HEK293 (cell line): ENCODE data around the gene POLR1H.

Experiments
- CTCF ChIA-PET: fragments of 350-600 bp; formaldehyde crosslinking; extraction: SDS; loops from one replicate; lab custom pipeline; 2021; ENCODE audit warnings: antibody characterized with exemption; lab: Yijun Ruan, JAX
- POLR2A ChIA-PET: fragments of 300-600 bp; formaldehyde crosslinking; extraction: SDS; loops from one replicate; lab custom pipeline; 2020; ENCODE audit warnings: antibody characterized with exemption, inconsistent platforms; lab: Yijun Ruan, JAX
- H3K27ac ChIP-seq: fragments of 200-500 bp; sonication (Bioruptor generic); 2 replicates; pipeline ENCODE4 v1.5.1; 2014; ENCODE audit warnings: low read depth, low read length, control low read depth, inconsistent platforms; ENCODE audit errors: extremely low read depth
- H3K36me3 ChIP-seq, 2 experiments: fragments of 200-500 bp in 1 of 2; sonication (Bioruptor generic) in 1 of 2; 1 replicate in 1 of 2; 2 replicates in 1 of 2; pipeline ENCODE4 v1.5.1; 2014 to 2017; ENCODE audit warnings: inconsistent platforms in 2 of 2, low read length in 2 of 2; ENCODE audit not compliant: control insufficient read depth in 2 of 2, insufficient read depth in 1 of 2
- H3K4me1 ChIP-seq: fragments of 200-500 bp; sonication (Bioruptor generic); 2 replicates; pipeline ENCODE4 v1.5.1; 2014; ENCODE audit warnings: mild to moderate bottlenecking, low read length, inconsistent platforms; ENCODE audit not compliant: control insufficient read depth, insufficient read depth
- H3K4me3 ChIP-seq: 2 replicates; pipeline ENCODE4 v1.5.1; 2011; ENCODE audit warnings: low read depth, mild to moderate bottlenecking, control low read depth, low read length, moderate library complexity
- H3K9me3 ChIP-seq: fragments of 200-500 bp; sonication (Bioruptor generic); 2 replicates; pipeline ENCODE4 v1.5.1; 2014; ENCODE audit warnings: low read depth, low read length, inconsistent platforms; ENCODE audit not compliant: control insufficient read depth, insufficient read depth
- GFI1B ChIP-seq: fragments of 450-650 bp; formaldehyde crosslinking; IDR thresholded peaks from 2 replicates; pipeline ENCODE4 v1.5.1; 2016; ENCODE audit warnings: missing biosample characterization, missing genetic modification characterization
- OVOL3 ChIP-seq: fragments of 450-650 bp; formaldehyde crosslinking; IDR thresholded peaks from 2 replicates; pipeline ENCODE4 v1.5.1; 2016; ENCODE audit warnings: missing biosample characterization, missing genetic modification characterization
- WT1 ChIP-seq: fragments of 450-650 bp; formaldehyde crosslinking; IDR thresholded peaks from 2 replicates; pipeline ENCODE4 v1.5.1; 2016; ENCODE audit warnings: missing biosample characterization, missing genetic modification characterization
- ZIC2 ChIP-seq: fragments of 450-650 bp; formaldehyde crosslinking; IDR thresholded peaks from 2 replicates; pipeline ENCODE4 v1.5.1; 2016; ENCODE audit warnings: missing biosample characterization, missing genetic modification characterization
- ZNF114 ChIP-seq: fragments of 450-650 bp; formaldehyde crosslinking; IDR thresholded peaks from 2 replicates; pipeline ENCODE4 v1.5.0; 2017; ENCODE audit warnings: missing biosample characterization, missing genetic modification characterization
- ZNF132 ChIP-seq: fragments of 450-650 bp; formaldehyde crosslinking; IDR thresholded peaks from 2 replicates; pipeline ENCODE4 v1.5.1; 2017; ENCODE audit warnings: missing biosample characterization, missing genetic modification characterization, borderline replicate concordance
- ZNF157 ChIP-seq: fragments of 450-650 bp; formaldehyde crosslinking; IDR thresholded peaks from 2 replicates; pipeline ENCODE4 v1.5.1; 2016; ENCODE audit warnings: missing biosample characterization, missing genetic modification characterization
- ZNF174 ChIP-seq: fragments of 450-650 bp; formaldehyde crosslinking; IDR thresholded peaks from 2 replicates; pipeline ENCODE4 v1.5.0; 2017; ENCODE audit warnings: missing biosample characterization, mild to moderate bottlenecking, missing genetic modification characterization
- ZNF175 ChIP-seq: fragments of 450-650 bp; formaldehyde crosslinking; IDR thresholded peaks from 2 replicates; pipeline ENCODE4 v1.5.1; 2016; ENCODE audit warnings: missing biosample characterization, missing genetic modification characterization
- ZNF341 ChIP-seq: fragments of 450-650 bp; formaldehyde crosslinking; IDR thresholded peaks from 2 replicates; pipeline ENCODE4; 2016; ENCODE audit warnings: low read depth, missing biosample characterization, missing genetic modification characterization
- ZNF366 ChIP-seq: fragments of 450-650 bp; formaldehyde crosslinking; conservative IDR thresholded peaks from 2 replicates; pipeline ENCODE4 v1.5.1; 2016; ENCODE audit warnings: missing biosample characterization, missing genetic modification characterization
- ZNF560 ChIP-seq: fragments of 450-650 bp; formaldehyde crosslinking; IDR thresholded peaks from 2 replicates; pipeline ENCODE4 v1.5.1; 2017; ENCODE audit warnings: missing biosample characterization, missing genetic modification characterization, borderline replicate concordance
- ZNF664 ChIP-seq: fragments of 450-650 bp; formaldehyde crosslinking; IDR thresholded peaks from 2 replicates; pipeline ENCODE4 v1.5.1; 2016; ENCODE audit warnings: missing biosample characterization, missing genetic modification characterization
- TF ChIP-seq, protein P1 (sequence below): fragments of 450-650 bp; formaldehyde crosslinking; IDR thresholded peaks from 2 replicates; pipeline ENCODE4 v1.5.1; 2016; ENCODE audit warnings: missing biosample characterization, missing genetic modification characterization
- TF ChIP-seq, protein P2 (sequence below): fragments of 450-650 bp; formaldehyde crosslinking; IDR thresholded peaks from 2 replicates; pipeline ENCODE4 v1.5.1; 2016; ENCODE audit warnings: missing biosample characterization, missing genetic modification characterization
- TF ChIP-seq, protein P3 (sequence below): fragments of 450-650 bp; formaldehyde crosslinking; IDR thresholded peaks from 2 replicates; pipeline ENCODE4 v1.5.1; 2016; ENCODE audit warnings: missing biosample characterization, missing genetic modification characterization
- TF ChIP-seq, protein P4 (sequence below): fragments of 450-650 bp; formaldehyde crosslinking; IDR thresholded peaks from 2 replicates; pipeline ENCODE4 v1.5.1; 2016; ENCODE audit warnings: missing biosample characterization, missing genetic modification characterization
- TF ChIP-seq, protein P5 (sequence below): fragments of 450-650 bp; formaldehyde crosslinking; IDR thresholded peaks from 2 replicates; pipeline ENCODE4 v1.5.1; 2016; ENCODE audit warnings: missing biosample characterization, missing genetic modification characterization

Gene POLR1H

DNA sequence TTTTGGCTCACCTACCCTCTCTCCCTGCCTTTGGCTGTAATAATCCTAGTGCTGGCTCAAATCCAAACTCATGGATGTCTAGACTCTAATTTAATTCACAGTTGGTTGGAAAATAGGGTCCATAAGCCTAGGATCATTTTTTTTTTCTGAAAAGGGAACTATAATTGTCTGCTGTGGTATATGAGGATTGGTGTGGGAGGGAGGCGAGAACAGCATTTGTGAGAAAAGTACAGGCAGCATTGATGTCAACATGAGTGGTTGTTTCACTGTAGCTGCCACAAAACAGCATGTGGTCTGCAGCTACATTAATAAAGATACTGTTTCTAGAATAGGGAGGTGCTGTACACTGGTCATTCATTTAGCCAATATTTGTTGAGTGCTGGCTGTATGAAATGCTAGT is 18.6 kb upstream of the POLR1H start:
- POLR2A ChIA-PET = interaction anchor here (1.9 kb wide), 1 partner anchor 18 kb away, joined by 9 read pairs; the partner anchor contains the start of gene POLR1H
- H3K36me3 ChIP-seq = no peaks in the 10 kb centered on the region
- TF ChIP-seq OVOL3 (tag by site-specific recombination) = no peak
- TF ChIP-seq, protein P1, sequence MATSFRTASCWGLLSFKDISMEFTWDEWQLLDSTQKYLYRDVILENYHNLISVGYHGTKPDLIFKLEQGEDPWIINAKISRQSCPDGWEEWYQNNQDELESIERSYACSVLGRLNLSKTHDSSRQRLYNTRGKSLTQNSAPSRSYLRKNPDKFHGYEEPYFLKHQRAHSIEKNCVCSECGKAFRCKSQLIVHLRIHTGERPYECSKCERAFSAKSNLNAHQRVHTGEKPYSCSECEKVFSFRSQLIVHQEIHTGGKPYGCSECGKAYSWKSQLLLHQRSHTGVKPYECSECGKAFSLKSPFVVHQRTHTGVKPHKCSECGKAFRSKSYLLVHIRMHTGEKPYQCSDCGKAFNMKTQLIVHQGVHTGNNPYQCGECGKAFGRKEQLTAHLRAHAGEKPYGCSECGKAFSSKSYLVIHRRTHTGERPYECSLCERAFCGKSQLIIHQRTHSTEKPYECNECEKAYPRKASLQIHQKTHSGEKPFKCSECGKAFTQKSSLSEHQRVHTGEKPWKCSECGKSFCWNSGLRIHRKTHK = no peak
- no peak for TF ChIP-seq ZNF175 (tag by site-specific recombination)
- TF ChIP-seq WT1 (tag by site-specific recombination) = peak; percentile 49; the same call in 1 of the 2 replicates
- peak; percentile 65 for TF ChIP-seq ZNF341 (tag by site-specific recombination)
- peak; percentile 63; the same call in 1 of the 2 replicates for TF ChIP-seq ZNF664 (tag by site-specific recombination)
- TF ChIP-seq, protein P2, sequence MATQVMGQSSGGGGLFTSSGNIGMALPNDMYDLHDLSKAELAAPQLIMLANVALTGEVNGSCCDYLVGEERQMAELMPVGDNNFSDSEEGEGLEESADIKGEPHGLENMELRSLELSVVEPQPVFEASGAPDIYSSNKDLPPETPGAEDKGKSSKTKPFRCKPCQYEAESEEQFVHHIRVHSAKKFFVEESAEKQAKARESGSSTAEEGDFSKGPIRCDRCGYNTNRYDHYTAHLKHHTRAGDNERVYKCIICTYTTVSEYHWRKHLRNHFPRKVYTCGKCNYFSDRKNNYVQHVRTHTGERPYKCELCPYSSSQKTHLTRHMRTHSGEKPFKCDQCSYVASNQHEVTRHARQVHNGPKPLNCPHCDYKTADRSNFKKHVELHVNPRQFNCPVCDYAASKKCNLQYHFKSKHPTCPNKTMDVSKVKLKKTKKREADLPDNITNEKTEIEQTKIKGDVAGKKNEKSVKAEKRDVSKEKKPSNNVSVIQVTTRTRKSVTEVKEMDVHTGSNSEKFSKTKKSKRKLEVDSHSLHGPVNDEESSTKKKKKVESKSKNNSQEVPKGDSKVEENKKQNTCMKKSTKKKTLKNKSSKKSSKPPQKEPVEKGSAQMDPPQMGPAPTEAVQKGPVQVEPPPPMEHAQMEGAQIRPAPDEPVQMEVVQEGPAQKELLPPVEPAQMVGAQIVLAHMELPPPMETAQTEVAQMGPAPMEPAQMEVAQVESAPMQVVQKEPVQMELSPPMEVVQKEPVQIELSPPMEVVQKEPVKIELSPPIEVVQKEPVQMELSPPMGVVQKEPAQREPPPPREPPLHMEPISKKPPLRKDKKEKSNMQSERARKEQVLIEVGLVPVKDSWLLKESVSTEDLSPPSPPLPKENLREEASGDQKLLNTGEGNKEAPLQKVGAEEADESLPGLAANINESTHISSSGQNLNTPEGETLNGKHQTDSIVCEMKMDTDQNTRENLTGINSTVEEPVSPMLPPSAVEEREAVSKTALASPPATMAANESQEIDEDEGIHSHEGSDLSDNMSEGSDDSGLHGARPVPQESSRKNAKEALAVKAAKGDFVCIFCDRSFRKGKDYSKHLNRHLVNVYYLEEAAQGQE = no peak
- TF ChIP-seq ZNF114 (tag by site-specific recombination) = no peak
- TF ChIP-seq, all 188 proteins: peak for 3
- CTCF ChIA-PET = interaction anchor here (0.7 to 2.5 kb wide), 4 partner anchors 10 to 196 kb away, joined by 3 to 14 read pairs (median 4); no protein-coding TSS in a partner anchor
- H3K27ac ChIP-seq = no peak overlapping the region
- no peak overlapping the region for H3K4me3 ChIP-seq
- H3K4me1 ChIP-seq = peaks cover 7% of the 10 kb centered on the region
- H3K9me3 ChIP-seq = no peaks in the 10 kb centered on the region

DNA sequence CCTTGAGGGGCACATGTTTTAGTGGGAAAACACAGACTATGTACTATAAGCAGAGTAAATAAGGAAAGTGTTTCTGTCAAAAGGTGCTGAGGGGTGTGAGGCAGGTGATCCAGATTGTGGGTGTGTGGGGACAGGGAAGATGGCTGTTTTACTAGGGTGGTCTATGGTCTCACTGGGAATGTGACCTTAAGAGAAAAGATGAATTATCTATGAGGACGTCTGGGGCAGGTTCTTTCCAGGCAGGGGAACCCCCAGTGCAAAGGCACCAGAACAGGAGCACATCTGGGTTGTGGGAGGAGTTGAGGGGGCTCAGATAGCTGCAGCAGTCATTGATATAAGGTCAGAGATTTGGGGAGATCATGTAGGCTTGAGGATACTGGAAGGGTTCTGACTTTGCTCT is 18.2 kb upstream of the POLR1H start:
- no peaks in the 10 kb centered on the region for H3K9me3 ChIP-seq
- no peaks in the 10 kb centered on the region for H3K36me3 ChIP-seq
- H3K4me1 ChIP-seq = peaks cover 7% of the 10 kb centered on the region
- 0 out of 2 replicates have a peak, but pooled peaks have one; percentile 1 for TF ChIP-seq ZNF341 (tag by site-specific recombination)
- TF ChIP-seq ZIC2 = no peak
- CTCF ChIA-PET = interaction anchor here (0.7 to 1.1 kb wide), 2 partner anchors 11 to 60 kb away, joined by 3 read pairs; no protein-coding TSS in a partner anchor
- H3K4me3 ChIP-seq = no peak overlapping the region
- POLR2A ChIA-PET = interaction anchor here (1.9 kb wide), 1 partner anchor 18 kb away, joined by 9 read pairs; the partner anchor contains the start of gene POLR1H
- H3K27ac ChIP-seq = no peak overlapping the region

DNA sequence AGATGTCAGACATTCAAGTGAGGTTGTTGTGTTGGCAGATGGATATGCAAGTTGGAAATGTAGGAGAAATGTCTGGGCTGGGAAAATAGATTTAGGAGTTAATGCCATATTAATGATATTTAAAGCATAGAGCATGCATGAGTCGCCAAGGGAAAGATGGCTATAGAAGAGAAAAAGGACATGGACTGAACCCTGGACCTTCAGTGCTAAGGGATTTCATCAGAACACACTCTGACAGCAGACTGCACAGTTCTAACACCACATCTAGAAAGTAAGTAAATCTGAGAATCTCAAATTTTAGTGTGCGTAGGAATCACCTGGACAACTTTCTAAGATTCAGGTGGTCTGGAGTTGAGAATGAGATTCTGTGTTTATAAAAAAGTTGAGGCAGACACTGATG is 17.3 kb upstream of the POLR1H start:
- Histone ChIP-seq H3K4me3 (no peak overlapping the region), H3K9me3 (no peaks in the 10 kb centered on the region), H3K36me3 (no peaks in the 10 kb centered on the region), H3K27ac (no peak overlapping the region), H3K4me1 (peaks cover 7% of the 10 kb centered on the region)
- CTCF ChIA-PET = interaction anchor here (0.5 to 1.0 kb wide), 2 partner anchors 95 to 395 kb away, joined by 3 to 4 read pairs; no protein-coding TSS in a partner anchor
- POLR2A ChIA-PET = interaction anchor here (2.3 kb wide), 1 partner anchor 17 kb away, joined by 11 read pairs; the partner anchor contains the start of gene POLR1H
- no peak for TF ChIP-seq ZNF560 (tag by site-specific recombination)
- no peak for TF ChIP-seq GFI1B
- TF ChIP-seq, protein P3, sequence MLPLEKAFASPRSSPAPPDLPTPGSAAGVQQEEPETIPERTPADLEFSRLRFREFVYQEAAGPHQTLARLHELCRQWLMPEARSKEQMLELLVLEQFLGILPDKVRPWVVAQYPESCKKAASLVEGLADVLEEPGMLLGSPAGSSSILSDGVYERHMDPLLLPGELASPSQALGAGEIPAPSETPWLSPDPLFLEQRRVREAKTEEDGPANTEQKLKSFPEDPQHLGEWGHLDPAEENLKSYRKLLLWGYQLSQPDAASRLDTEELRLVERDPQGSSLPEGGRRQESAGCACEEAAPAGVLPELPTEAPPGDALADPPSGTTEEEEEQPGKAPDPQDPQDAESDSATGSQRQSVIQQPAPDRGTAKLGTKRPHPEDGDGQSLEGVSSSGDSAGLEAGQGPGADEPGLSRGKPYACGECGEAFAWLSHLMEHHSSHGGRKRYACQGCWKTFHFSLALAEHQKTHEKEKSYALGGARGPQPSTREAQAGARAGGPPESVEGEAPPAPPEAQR = no peak
- TF ChIP-seq WT1 (tag by site-specific recombination) = no peak
- TF ChIP-seq ZNF366 (tag by site-specific recombination) = no peak
- TF ChIP-seq, protein P4, sequence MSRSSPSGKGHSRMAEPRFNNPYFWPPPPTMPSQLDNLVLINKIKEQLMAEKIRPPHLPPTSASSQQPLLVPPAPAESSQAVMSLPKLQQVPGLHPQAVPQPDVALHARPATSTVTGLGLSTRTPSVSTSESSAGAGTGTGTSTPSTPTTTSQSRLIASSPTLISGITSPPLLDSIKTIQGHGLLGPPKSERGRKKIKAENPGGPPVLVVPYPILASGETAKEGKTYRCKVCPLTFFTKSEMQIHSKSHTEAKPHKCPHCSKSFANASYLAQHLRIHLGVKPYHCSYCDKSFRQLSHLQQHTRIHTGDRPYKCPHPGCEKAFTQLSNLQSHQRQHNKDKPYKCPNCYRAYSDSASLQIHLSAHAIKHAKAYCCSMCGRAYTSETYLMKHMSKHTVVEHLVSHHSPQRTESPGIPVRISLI (tag by site-specific recombination) = no peak
- TF ChIP-seq ZNF132 (tag by site-specific recombination) = no peak
- no peak for TF ChIP-seq ZNF157 (tag by site-specific recombination)
- TF ChIP-seq, protein P5, sequence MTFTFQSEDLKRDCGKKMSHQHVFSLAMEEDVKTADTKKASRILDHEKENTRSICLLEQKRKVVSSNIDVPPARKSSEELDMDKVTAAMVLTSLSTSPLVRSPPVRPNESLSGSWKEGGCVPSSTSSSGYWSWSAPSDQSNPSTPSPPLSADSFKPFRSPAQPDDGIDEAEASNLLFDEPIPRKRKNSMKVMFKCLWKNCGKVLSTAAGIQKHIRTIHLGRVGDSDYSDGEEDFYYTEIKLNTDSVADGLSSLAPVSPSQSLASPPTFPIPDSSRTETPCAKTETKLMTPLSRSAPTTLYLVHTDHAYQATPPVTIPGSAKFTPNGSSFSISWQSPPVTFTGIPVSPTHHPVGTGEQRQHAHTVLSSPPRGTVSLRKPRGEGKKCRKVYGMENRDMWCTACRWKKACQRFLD (tag by site-specific recombination) = no peak
- TF ChIP-seq ZNF174 (tag by site-specific recombination) = no peak
